IMR-90 (cell line): ENCODE data around the gene WNT9B. TPM values are rescaled to one million over a fixed set of nuclear protein-coding genes. Genes with fewer than 3 reads are reported as not detected.

Source experiments
- ATAC-seq: fragments of 200-7000 bp; cut with Tn5 transposase; 2 replicates; pipeline ENCODE4 v1.9.1; 2020; ENCODE audit warnings: low read depth, mild to moderate bottlenecking, moderate library complexity
- BruUV-seq: library from RNA; stranded (reverse); fragments of 400-500 nt; replicated peaks from 2 replicates; lab custom pipeline; 2021; lab: Mats Ljungman, UMichigan
- CTCF ChIA-PET: fragments of 300-600 bp; formaldehyde crosslinking; extraction: SDS; loops from one replicate; lab custom pipeline; 2021; ENCODE audit warnings: antibody characterized with exemption; lab: Yijun Ruan, JAX
- POLR2A ChIA-PET: fragments of 300-600 bp; sonication (Branson Sonifier 250); formaldehyde crosslinking; loops from one replicate; lab custom pipeline; 2022; ENCODE audit warnings: antibody characterized with exemption; ENCODE audit not compliant: unreplicated experiment; lab: Charles Lee
- DNase-seq: peaks from one replicate; pipeline ENCODE4 v3.0.0; 2013
- H2AFZ ChIP-seq: replicated peaks from 2 replicates; pipeline ENCODE3; 2013; ENCODE audit warnings: low read length, mild to moderate bottlenecking; ENCODE audit not compliant: poor library complexity
- H2AK5ac ChIP-seq: 2 replicates; pipeline ENCODE4 v1.6.1; 2013; ENCODE audit warnings: low read depth, low read length, inconsistent platforms
- H2AK9ac ChIP-seq: replicated peaks from 2 replicates; pipeline ENCODE3; 2013; ENCODE audit warnings: mild to moderate bottlenecking, low read depth, low read length, moderate library complexity; ENCODE audit not compliant: poor library complexity
- H2BK120ac ChIP-seq: 2 replicates; pipeline ENCODE4 v1.6.1; 2013; ENCODE audit warnings: low read depth, low read length, inconsistent platforms
- H2BK15ac ChIP-seq: 3 replicates; pipeline ENCODE4 v1.6.1; 2013; ENCODE audit warnings: low read depth, low read length, inconsistent platforms
- H2BK20ac ChIP-seq: 2 replicates; pipeline ENCODE4 v1.6.1; 2013; ENCODE audit warnings: low read depth, mild to moderate bottlenecking, inconsistent platforms, low read length, moderate library complexity
- H2BK5ac ChIP-seq: 2 replicates; pipeline ENCODE4 v1.6.1; 2013; ENCODE audit warnings: mild to moderate bottlenecking, low read depth, low read length, inconsistent platforms; ENCODE audit not compliant: poor library complexity, severe bottlenecking
- H3K14ac ChIP-seq: replicated peaks from 2 replicates; pipeline ENCODE4 v1.6.1; 2013; ENCODE audit warnings: low read depth, low read length, inconsistent platforms
- H3K18ac ChIP-seq: 2 replicates; pipeline ENCODE4 v1.6.1; 2013; ENCODE audit warnings: low read depth, low read length, control low read depth
- H3K23ac ChIP-seq: 2 replicates; pipeline ENCODE4 v1.6.1; 2013; ENCODE audit warnings: low read depth, low read length, inconsistent platforms
- H3K27ac ChIP-seq: 2 replicates; pipeline ENCODE4 v1.5.1; 2013; ENCODE audit warnings: mild to moderate bottlenecking, control low read depth, low read length; ENCODE audit not compliant: insufficient read depth
- H3K27me3 ChIP-seq: 2 replicates; pipeline ENCODE4 v1.6.1; 2013; ENCODE audit warnings: low read length; ENCODE audit not compliant: control insufficient read depth, insufficient read depth
- H3K36me3 ChIP-seq: 2 replicates; pipeline ENCODE4 v1.6.1; 2013; ENCODE audit warnings: low read length, mixed read lengths; ENCODE audit not compliant: control insufficient read depth, insufficient read depth
- H3K4ac ChIP-seq: 2 replicates; pipeline ENCODE4 v1.6.1; 2013; ENCODE audit warnings: low read depth, low read length, inconsistent platforms
- H3K4me1 ChIP-seq: 2 replicates; pipeline ENCODE4 v1.6.1; 2013; ENCODE audit warnings: low read length, mixed read lengths; ENCODE audit not compliant: control insufficient read depth, insufficient read depth
- H3K4me2 ChIP-seq: 2 replicates; pipeline ENCODE4 v1.6.1; 2013; ENCODE audit warnings: low read depth, mild to moderate bottlenecking, control low read depth, low read length, moderate library complexity
- H3K4me3 ChIP-seq: 2 replicates; pipeline ENCODE4 v1.5.1; 2013; ENCODE audit warnings: low read depth, mild to moderate bottlenecking, control low read depth, low read length, moderate library complexity; ENCODE audit not compliant: insufficient read depth
- H3K56ac ChIP-seq: 2 replicates; pipeline ENCODE4 v1.6.1; 2013; ENCODE audit warnings: low read length, inconsistent platforms; ENCODE audit not compliant: insufficient read depth; ENCODE audit errors: extremely low read depth
- H3K79me1 ChIP-seq, 2 experiments: 2 replicates each; pipeline ENCODE4 v1.6.1; 2013; ENCODE audit warnings: low read length in 2 of 2, inconsistent platforms in 1 of 2, low read depth in 1 of 2
- H3K9ac ChIP-seq: 2 replicates; pipeline ENCODE4 v1.6.1; 2013; ENCODE audit warnings: low read depth, low read length, control low read depth
- H3K9me1 ChIP-seq: 2 replicates; pipeline ENCODE4 v1.6.1; 2013; ENCODE audit warnings: low read length, inconsistent platforms; ENCODE audit not compliant: insufficient read depth
- H3K9me3 ChIP-seq: 2 replicates; pipeline ENCODE4 v1.6.1; 2013; ENCODE audit warnings: low read length; ENCODE audit not compliant: control insufficient read depth, insufficient read depth
- H4K20me1 ChIP-seq: 2 replicates; pipeline ENCODE4 v1.6.1; 2013; ENCODE audit warnings: low read length, inconsistent platforms; ENCODE audit not compliant: insufficient read depth
- H4K5ac ChIP-seq: 2 replicates; pipeline ENCODE4 v1.6.1; 2013; ENCODE audit warnings: mild to moderate bottlenecking, low read depth, low read length, control low read depth
- H4K8ac ChIP-seq, 2 experiments: 2 replicates each; pipeline ENCODE4 v1.6.1; 2013; ENCODE audit warnings: low read depth in 2 of 2, low read length in 2 of 2, control low read depth in 1 of 2, inconsistent platforms in 1 of 2
- H4K91ac ChIP-seq: 2 replicates; pipeline ENCODE4 v1.6.1; 2013; ENCODE audit warnings: low read depth, low read length, inconsistent platforms; ENCODE audit not compliant: insufficient read depth
- CEBPB ChIP-seq: IDR thresholded peaks from 2 replicates; pipeline ENCODE4 v1.6.1; 2012; ENCODE audit warnings: low read depth, low read length, improper control_type of control experiment
- CHD1 ChIP-seq: IDR thresholded peaks from 2 replicates; pipeline ENCODE4 v1.6.1; 2012; ENCODE audit warnings: low read depth, low read length, improper control_type of control experiment
- FOS ChIP-seq: fragments of 150-350 bp; IDR thresholded peaks from 2 replicates; pipeline ENCODE4 v1.6.1; 2016; ENCODE audit warnings: low read depth, low read length
- MAZ ChIP-seq: IDR thresholded peaks from 2 replicates; pipeline ENCODE4 v1.6.1; 2012; ENCODE audit warnings: low read depth, mild to moderate bottlenecking, low read length, improper control_type of control experiment, moderate library complexity, borderline replicate concordance
- MXI1 ChIP-seq: IDR thresholded peaks from 2 replicates; pipeline ENCODE4 v1.6.1; 2012; ENCODE audit warnings: low read depth, mild to moderate bottlenecking, low read length, moderate library complexity, borderline replicate concordance
- NFE2L2 ChIP-seq: fragments of 150-350 bp; IDR thresholded peaks from 2 replicates; pipeline ENCODE4 v1.6.1; 2016; ENCODE audit warnings: low read depth, mild to moderate bottlenecking, low read length
- RFX5 ChIP-seq: IDR thresholded peaks from 2 replicates; pipeline ENCODE4 v1.8.0; 2012; ENCODE audit warnings: low read depth, mild to moderate bottlenecking, low read length, moderate library complexity
- SMC3 ChIP-seq: fragments of 150-350 bp; IDR thresholded peaks from 2 replicates; pipeline ENCODE4 v1.6.1; 2016; ENCODE audit warnings: low read depth, mild to moderate bottlenecking, antibody characterized with exemption, low read length, moderate library complexity
- WGBS, 2 experiments: methylation state at CpG; one replicate each; pipeline versions ENCODE4 v1.1.5 to v1.1.7; 2013; ENCODE audit warnings: missing lambda C conversion rate in 2 of 2; ENCODE audit not compliant: insufficient read length in 1 of 2; ENCODE audit errors: extremely low coverage in 2 of 2; 5-methylcytosine and 5-hydroxymethylcytosine counted together
- dilution Hi-C: fragments of 300-500 bp; cut with HindIII; formaldehyde crosslinking; loops from one replicate; pipeline ENCODE4 v1.14.3; 2018; ENCODE audit warnings: low sequenced_read_pairs; ENCODE audit not compliant: unreplicated experiment
- in situ Hi-C: fragments of 300-500 bp; cut with MboI; formaldehyde crosslinking; loops from 3 replicates; pipeline ENCODE4 v1.14.3; 2019; ENCODE audit warnings: low sequenced_read_pairs, inconsistent platforms, mixed read lengths
- intact Hi-C: fragments of 100-400 bp; cut with micrococcal nuclease; formaldehyde crosslinking; loops from 2 replicates; pipeline ENCODE4 v1.10.0; 2022
- polyA plus RNA-seq, 3 experiments: library from polyadenylated mRNA; depleted of rRNA; stranded (reverse); fragments of >200 nt; gene quantifications; 2 replicates each; pipeline ENCODE4 v1.2.3, GENCODE V29; 2012; ENCODE audit warnings: low replicate concordance in 1 of 3
- total RNA-seq: library from RNA; depleted of rRNA; stranded (reverse); fragments of >200 nt; gene quantifications from 2 replicates; pipeline ENCODE4 v1.2.3, GENCODE V29; 2012
- TF ChIP-seq, protein P1 (sequence below): conservative IDR thresholded peaks from 2 replicates; pipeline ENCODE4 v1.5.1; 2012; ENCODE audit warnings: mild to moderate bottlenecking, low read depth, low read length, improper control_type of control experiment

The WNT9B gene
- total and polyA plus RNA-seq, 2 of the 4 experiments (the other 2 are of a cell fraction): not detected

DNA sequence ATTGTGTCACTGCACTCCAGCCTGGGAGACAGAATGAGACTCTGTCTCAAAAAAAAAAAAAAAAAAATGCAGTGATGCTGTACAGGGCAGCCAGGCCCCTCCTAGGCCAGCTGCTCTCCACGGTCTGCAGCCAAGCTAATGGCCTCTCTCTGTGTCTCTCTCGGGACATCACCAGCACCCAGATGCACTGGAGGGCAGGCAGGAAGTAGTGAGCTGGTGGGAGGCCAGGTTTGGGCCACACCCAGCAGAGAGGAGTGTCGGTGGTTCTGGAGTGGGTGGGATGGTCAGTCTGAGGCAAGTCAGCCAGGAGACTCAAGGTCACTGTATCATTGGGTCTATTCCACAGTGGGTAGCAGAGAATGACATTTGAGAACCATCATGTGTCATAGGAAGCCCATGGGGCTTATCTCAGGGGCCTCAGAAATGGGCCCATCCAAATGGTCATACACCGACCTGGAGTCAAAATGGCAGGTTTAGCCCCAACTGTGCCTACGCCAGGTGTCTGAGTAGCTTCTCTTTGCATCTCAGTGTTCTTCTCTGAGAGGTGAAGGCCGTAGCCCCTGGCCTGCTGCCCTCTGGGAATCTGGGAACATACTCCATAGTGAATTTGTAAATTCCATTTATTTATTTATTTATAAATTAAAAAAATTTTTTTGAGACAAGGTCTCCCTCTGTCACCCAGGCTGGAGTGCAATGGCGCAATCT is 22.7 kb downstream of the WNT9B start:
- intact Hi-C loops: no loop called here
- no TSS peak for BruUV-seq
- Histone ChIP-seq H4K8ac (no peak overlapping the region), H3K4me2 (no peak overlapping the region), H2AK9ac (no peak overlapping the region), H3K4me3 (no peak overlapping the region), H3K18ac (no peak overlapping the region), H4K91ac (no peak overlapping the region), H3K79me1 (no peaks in the 10 kb centered on the region), H3K4me1 (no peaks in the 10 kb centered on the region), H3K9ac (no peak overlapping the region), H3K56ac (no peak overlapping the region), H3K36me3 (no peaks in the 10 kb centered on the region), H4K5ac (no peak overlapping the region), H3K27ac (no peak overlapping the region), H4K20me1 (no peaks in the 10 kb centered on the region), H3K23ac (no peak overlapping the region), H3K4ac (no peak overlapping the region), H2BK120ac (no peak overlapping the region), H2BK15ac (no peak overlapping the region), H2BK20ac (no peak overlapping the region), H2AK5ac (no peak overlapping the region), H3K9me1 (no peaks in the 10 kb centered on the region), H2BK5ac (no peak overlapping the region), H3K9me3 (no peaks in the 10 kb centered on the region), H3K27me3 (peaks cover 33% of the 10 kb centered on the region), H3K14ac (no peak overlapping the region), H2AFZ (no peak overlapping the region)
- no peak for DNase-seq
- in situ Hi-C loops: loop anchor here (25.0 kb wide), 1 partner anchor 138 kb away; no protein-coding TSS in a partner anchor
- dilution Hi-C loops: no loop called here
- TF ChIP-seq, protein P1, sequence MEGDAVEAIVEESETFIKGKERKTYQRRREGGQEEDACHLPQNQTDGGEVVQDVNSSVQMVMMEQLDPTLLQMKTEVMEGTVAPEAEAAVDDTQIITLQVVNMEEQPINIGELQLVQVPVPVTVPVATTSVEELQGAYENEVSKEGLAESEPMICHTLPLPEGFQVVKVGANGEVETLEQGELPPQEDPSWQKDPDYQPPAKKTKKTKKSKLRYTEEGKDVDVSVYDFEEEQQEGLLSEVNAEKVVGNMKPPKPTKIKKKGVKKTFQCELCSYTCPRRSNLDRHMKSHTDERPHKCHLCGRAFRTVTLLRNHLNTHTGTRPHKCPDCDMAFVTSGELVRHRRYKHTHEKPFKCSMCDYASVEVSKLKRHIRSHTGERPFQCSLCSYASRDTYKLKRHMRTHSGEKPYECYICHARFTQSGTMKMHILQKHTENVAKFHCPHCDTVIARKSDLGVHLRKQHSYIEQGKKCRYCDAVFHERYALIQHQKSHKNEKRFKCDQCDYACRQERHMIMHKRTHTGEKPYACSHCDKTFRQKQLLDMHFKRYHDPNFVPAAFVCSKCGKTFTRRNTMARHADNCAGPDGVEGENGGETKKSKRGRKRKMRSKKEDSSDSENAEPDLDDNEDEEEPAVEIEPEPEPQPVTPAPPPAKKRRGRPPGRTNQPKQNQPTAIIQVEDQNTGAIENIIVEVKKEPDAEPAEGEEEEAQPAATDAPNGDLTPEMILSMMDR: no peak
- TF ChIP-seq MXI1: no peak
- no peak for TF ChIP-seq CEBPB
- no peak for TF ChIP-seq FOS
- TF ChIP-seq SMC3: no peak
- no peak for TF ChIP-seq MAZ
- TF ChIP-seq RFX5: no peak
- no peak for TF ChIP-seq CHD1
- TF ChIP-seq NFE2L2: no peak
- WGBS, 2 experiments: 93% methylated on average over 2 of the region's 7 CpGs; no CpG with 5 or more reads in 1 of the 2 experiments
- POLR2A ChIA-PET: no interaction called here
- no peak for ATAC-seq
- CTCF ChIA-PET: no interaction called here
